H9 (cell line): Measurements from ENCODE around the gene TMA16. TPM values are rescaled to one million over a fixed set of nuclear protein-coding genes. Genes with fewer than 3 reads are reported as not detected.

Experiments used
- DNase-seq: peaks from one replicate; pipeline ENCODE4 v3.0.0-alpha.2; 2017
- H2AFZ ChIP-seq: one replicate; pipeline ENCODE4 v1.6.1; 2013; ENCODE audit warnings: mild to moderate bottlenecking, low read length, control low read depth, moderate library complexity
- H2AK5ac ChIP-seq: 2 replicates; pipeline ENCODE4 v1.6.1; 2013; ENCODE audit warnings: low read length, control low read depth, mixed read lengths; ENCODE audit not compliant: insufficient read length
- H2BK120ac ChIP-seq: one replicate; pipeline ENCODE4 v1.6.1; 2013; ENCODE audit warnings: low read depth, mild to moderate bottlenecking, low read length, control low read depth, inconsistent platforms; ENCODE audit not compliant: poor library complexity, severe bottlenecking
- H2BK12ac ChIP-seq: 2 replicates; pipeline ENCODE4 v1.6.1; 2013; ENCODE audit warnings: low read length, control low read depth, mixed read lengths, low read depth; ENCODE audit not compliant: insufficient read length
- H2BK15ac ChIP-seq: 2 replicates; pipeline ENCODE4 v1.6.1; 2013; ENCODE audit warnings: low read depth, low read length, control low read depth
- H2BK20ac ChIP-seq: one replicate; pipeline ENCODE4 v1.6.1; 2013; ENCODE audit warnings: low read depth, mild to moderate bottlenecking, low read length, control low read depth, inconsistent platforms; ENCODE audit not compliant: poor library complexity, severe bottlenecking
- H2BK5ac ChIP-seq: 2 replicates; pipeline ENCODE4 v1.6.1; 2013; ENCODE audit warnings: low read length, control low read depth, mixed read lengths; ENCODE audit not compliant: insufficient read length
- H3K14ac ChIP-seq: 2 replicates; pipeline ENCODE4 v1.6.1; 2013; ENCODE audit warnings: low read length, control low read depth; ENCODE audit not compliant: insufficient read depth
- H3K18ac ChIP-seq: 2 replicates; pipeline ENCODE4 v1.6.1; 2013; ENCODE audit warnings: low read depth, mild to moderate bottlenecking, mixed read lengths, low read length, control low read depth; ENCODE audit not compliant: insufficient read length
- H3K23ac ChIP-seq: 2 replicates; pipeline ENCODE4 v1.6.1; 2013; ENCODE audit warnings: low read length, control low read depth, mixed read lengths, low read depth; ENCODE audit not compliant: insufficient read length
- H3K23me2 ChIP-seq: 2 replicates; pipeline ENCODE4 v1.6.1; 2013; ENCODE audit warnings: low read depth, mild to moderate bottlenecking, mixed read lengths, low read length, control low read depth; ENCODE audit not compliant: insufficient read length, poor library complexity, severe bottlenecking
- H3K27ac ChIP-seq: 2 replicates; pipeline ENCODE4 v1.5.1; 2013; ENCODE audit warnings: low read length, control low read depth, mixed read lengths, low read depth; ENCODE audit not compliant: insufficient read length
- H3K27me3 ChIP-seq: 2 replicates; pipeline ENCODE4 v1.6.1; 2013; ENCODE audit warnings: low read length, control low read depth, inconsistent platforms; ENCODE audit not compliant: insufficient read depth
- H3K4ac ChIP-seq: 2 replicates; pipeline ENCODE4 v1.6.1; 2013; ENCODE audit warnings: low read depth, mild to moderate bottlenecking, control low read depth, inconsistent platforms, low read length, moderate library complexity
- H3K4me1 ChIP-seq: 2 replicates; pipeline ENCODE4 v1.6.1; 2013; ENCODE audit warnings: low read length, control low read depth, inconsistent platforms; ENCODE audit not compliant: insufficient read depth
- H3K4me2 ChIP-seq: 2 replicates; pipeline ENCODE4 v1.6.1; 2013; ENCODE audit warnings: low read length, control low read depth, mixed read lengths; ENCODE audit not compliant: insufficient read length, insufficient read depth
- H3K56ac ChIP-seq: 2 replicates; pipeline ENCODE4 v1.6.1; 2013; ENCODE audit warnings: low read depth, mild to moderate bottlenecking, mixed read lengths, low read length, control low read depth; ENCODE audit not compliant: insufficient read length
- H3K79me1 ChIP-seq: 2 replicates; pipeline ENCODE4 v1.6.1; 2013; ENCODE audit warnings: low read depth, mild to moderate bottlenecking, moderate library complexity, low read length, control low read depth, inconsistent platforms; ENCODE audit not compliant: insufficient read depth, poor library complexity, severe bottlenecking
- H3K79me2 ChIP-seq: 2 replicates; pipeline ENCODE4 v1.6.1; 2013; ENCODE audit warnings: low read length, control low read depth, inconsistent platforms; ENCODE audit not compliant: insufficient read depth
- H3K9ac ChIP-seq: 2 replicates; pipeline ENCODE4 v1.6.1; 2013; ENCODE audit warnings: low read length, control low read depth, mixed read lengths; ENCODE audit not compliant: insufficient read length; ENCODE audit errors: extremely low read depth
- H3K9me3 ChIP-seq: one replicate; pipeline ENCODE4 v1.6.1; 2013; ENCODE audit warnings: low read depth, low read length, inconsistent platforms; ENCODE audit not compliant: control insufficient read depth
- H3T11ph ChIP-seq: one replicate; pipeline ENCODE4 v1.6.1; 2013; ENCODE audit warnings: mild to moderate bottlenecking, low read length, control low read depth, inconsistent platforms
- H4K20me1 ChIP-seq: one replicate; pipeline ENCODE4 v1.6.1; 2013; ENCODE audit not compliant: control insufficient read depth, insufficient read length, insufficient read depth
- H4K5ac ChIP-seq: 2 replicates; pipeline ENCODE4 v1.6.1; 2013; ENCODE audit warnings: low read depth, mild to moderate bottlenecking, mixed read lengths, low read length, control low read depth; ENCODE audit not compliant: insufficient read length
- H4K8ac ChIP-seq: replicated peaks from 2 replicates; pipeline ENCODE4 v1.6.1; 2013; ENCODE audit warnings: low read length, control low read depth, mixed read lengths, low read depth; ENCODE audit not compliant: insufficient read length
- H4K91ac ChIP-seq: 2 replicates; pipeline ENCODE4 v1.6.1; 2013; ENCODE audit warnings: low read depth, mild to moderate bottlenecking, moderate library complexity, mixed read lengths, low read length, control low read depth; ENCODE audit not compliant: insufficient read length
- H3K27ac Mint-ChIP-seq, 3 experiments: 2 replicates in 2 of 3; 3 replicates in 1 of 3; pipeline ENCODE4 v1.8.0; 2020 to 2021; ENCODE audit warnings: mixed read lengths in 3 of 3, mild to moderate bottlenecking in 1 of 3, moderate library complexity in 1 of 3
- H3K27me3 Mint-ChIP-seq: 2 replicates; pipeline ENCODE4 v1.8.0; 2021; ENCODE audit warnings: low read depth, mild to moderate bottlenecking, moderate library complexity, mixed read lengths
- H3K36me3 Mint-ChIP-seq, 3 experiments: 2 replicates in 2 of 3; 3 replicates in 1 of 3; pipeline ENCODE4 v1.8.0; 2020 to 2021; ENCODE audit warnings: low read depth in 3 of 3, mixed read lengths in 3 of 3; ENCODE audit not compliant: insufficient read depth in 1 of 3
- H3K4me1 Mint-ChIP-seq, 2 experiments: 2 replicates each; pipeline ENCODE4 v1.8.0; 2020; ENCODE audit warnings: mixed read lengths in 2 of 2
- H3K4me3 Mint-ChIP-seq, 2 experiments: 2 replicates in 1 of 2; 3 replicates in 1 of 2; pipeline ENCODE4 v1.8.0; 2020 to 2021; ENCODE audit warnings: mild to moderate bottlenecking in 2 of 2, mixed read lengths in 2 of 2, moderate library complexity in 1 of 2
- H3K9me3 Mint-ChIP-seq, 2 experiments: 2 replicates in 1 of 2; 3 replicates in 1 of 2; pipeline ENCODE4 v1.8.0; 2020; ENCODE audit warnings: mild to moderate bottlenecking in 2 of 2, mixed read lengths in 2 of 2, moderate library complexity in 1 of 2
- CTCF ChIP-seq: fragments of 200-600 bp; sonication (generic); conservative IDR thresholded peaks from 3 replicates; pipeline ENCODE4 v1.8.0; 2021; ENCODE audit warnings: antibody characterized with exemption, mild to moderate bottlenecking
- WGBS: extraction: QIAGEN DNeasy Blood & Tissue Kit; methylation state at CpG from one replicate; pipeline ENCODE4 v1.1.7; 2013; ENCODE audit warnings: missing lambda C conversion rate, low lambda C conversion rate, mixed read lengths; ENCODE audit not compliant: insufficient read length; ENCODE audit errors: extremely low coverage; 5-methylcytosine and 5-hydroxymethylcytosine counted together
- total RNA-seq: library from RNA; stranded (reverse); gene quantifications from 2 replicates; pipeline ENCODE4 v1.2.1, GENCODE V29; 2021

Gene TMA16
- total RNA-seq, 1 experiment from 2014 or later = 61.3 TPM

- H3K36me3 Mint-ChIP-seq = peaks cover 0 to 9% (median 0%) of the 10 kb centered on the region in 3 experiments; a peak in 2 of 7 replicates
Measured at GRCh38 chr4:163562496-163562895, 68.0 kb downstream of the TMA16 start.

More at GRCh38 chr4:163562496-163562895, 68.0 kb downstream of the TMA16 start:
- Histone ChIP-seq H2BK12ac (no peak overlapping the region), H3K27ac (no peak overlapping the region), H3K79me1 (no peaks in the 10 kb centered on the region), H3K18ac (no peak overlapping the region), H2AK5ac (no peak overlapping the region), H4K20me1 (no peaks in the 10 kb centered on the region), H2AFZ (no peak overlapping the region), H4K91ac (no peak overlapping the region), H2BK20ac (no peak overlapping the region), H2BK15ac (no peak overlapping the region), H3K14ac (no peak overlapping the region), H3K23me2 (no peaks in the 10 kb centered on the region), H3K4me1 (no peaks in the 10 kb centered on the region; the same call in 1 of the 2 replicates), H3K79me2 (no peaks in the 10 kb centered on the region), H2BK5ac (no peak overlapping the region), H3T11ph (no peak overlapping the region), H3K27me3 (no peaks in the 10 kb centered on the region), H4K5ac (no peak overlapping the region), H3K4ac (no peak overlapping the region), H3K9ac (no peak overlapping the region), H3K9me3 (no peaks in the 10 kb centered on the region), H3K56ac (no peak overlapping the region), H4K8ac (no peak overlapping the region), H3K23ac (no peak overlapping the region), H3K4me2 (no peak overlapping the region), H2BK120ac (no peak overlapping the region)
- DNase-seq = no peak
- Mint-ChIP-seq H3K4me1 (peaks cover 30 to 35% of the 10 kb centered on the region in 2 experiments), H3K27me3 (no peaks in the 10 kb centered on the region), H3K4me3 (no peak overlapping the region), H3K27ac (no peak overlapping the region), H3K9me3 (peaks cover 0 to 2% of the 10 kb centered on the region in 2 experiments; a peak in 3 of 5 replicates)
- TF ChIP-seq CTCF = no peak
- no CpG with 5 or more reads among the region's 2 CpGs for WGBS
